Measurements from ENCODE around the gene CEP68. TPM values are rescaled to one million over a fixed set of nuclear protein-coding genes. Genes with fewer than 3 reads are reported as not detected.

Gene CEP68
- total RNA-seq, 1 donor from 2014 or later = 38.3 TPM

GRCh38 chr2:65062843-65063825 is 6.9 kb downstream of the CEP68 start:
- Mint-ChIP-seq H3K4me1 (ENCODE audit: low read depth, unreplicated experiment) (peaks cover 52% of the 10 kb centered on the region), H3K4me3 (ENCODE audit: unreplicated experiment) (peak overlapping the region; percentile 76)
- TF ChIP-seq, protein P1, sequence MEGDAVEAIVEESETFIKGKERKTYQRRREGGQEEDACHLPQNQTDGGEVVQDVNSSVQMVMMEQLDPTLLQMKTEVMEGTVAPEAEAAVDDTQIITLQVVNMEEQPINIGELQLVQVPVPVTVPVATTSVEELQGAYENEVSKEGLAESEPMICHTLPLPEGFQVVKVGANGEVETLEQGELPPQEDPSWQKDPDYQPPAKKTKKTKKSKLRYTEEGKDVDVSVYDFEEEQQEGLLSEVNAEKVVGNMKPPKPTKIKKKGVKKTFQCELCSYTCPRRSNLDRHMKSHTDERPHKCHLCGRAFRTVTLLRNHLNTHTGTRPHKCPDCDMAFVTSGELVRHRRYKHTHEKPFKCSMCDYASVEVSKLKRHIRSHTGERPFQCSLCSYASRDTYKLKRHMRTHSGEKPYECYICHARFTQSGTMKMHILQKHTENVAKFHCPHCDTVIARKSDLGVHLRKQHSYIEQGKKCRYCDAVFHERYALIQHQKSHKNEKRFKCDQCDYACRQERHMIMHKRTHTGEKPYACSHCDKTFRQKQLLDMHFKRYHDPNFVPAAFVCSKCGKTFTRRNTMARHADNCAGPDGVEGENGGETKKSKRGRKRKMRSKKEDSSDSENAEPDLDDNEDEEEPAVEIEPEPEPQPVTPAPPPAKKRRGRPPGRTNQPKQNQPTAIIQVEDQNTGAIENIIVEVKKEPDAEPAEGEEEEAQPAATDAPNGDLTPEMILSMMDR (IDR thresholded peaks at IDR 0.05; ENCODE audit: partially characterized antibody, unreplicated experiment) = no peak

GRCh38 chr2:65064728-65065552 is 8.7 kb downstream of the CEP68 start:
- H3K27ac Mint-ChIP-seq (ENCODE audit: unreplicated experiment) = peak overlapping the region; percentile 85
- TF ChIP-seq, protein P1 (IDR thresholded peaks at IDR 0.05; ENCODE audit: partially characterized antibody, unreplicated experiment) = peak; percentile 70
- peaks cover 8% of the 10 kb centered on the region for H3K27me3 Mint-ChIP-seq (ENCODE audit: unreplicated experiment)
- DNase-seq = peak; percentile 87
- H3K36me3 Mint-ChIP-seq (ENCODE audit: unreplicated experiment) = no peaks in the 10 kb centered on the region
- peaks cover 47% of the 10 kb centered on the region for H3K4me1 Mint-ChIP-seq (ENCODE audit: low read depth, unreplicated experiment)
- peaks cover 13% of the 10 kb centered on the region for H3K9me3 Mint-ChIP-seq (ENCODE audit: unreplicated experiment)
- H3K4me3 Mint-ChIP-seq (ENCODE audit: unreplicated experiment) = peak overlapping the region; percentile 64

More at GRCh38 chr2:65062843-65063825, 6.9 kb downstream of the CEP68 start:
- peaks cover 11% of the 10 kb centered on the region for H3K9me3 Mint-ChIP-seq (ENCODE audit: unreplicated experiment)
- H3K27ac Mint-ChIP-seq (ENCODE audit: unreplicated experiment) = peak overlapping the region; percentile 94
- no peaks in the 10 kb centered on the region for H3K36me3 Mint-ChIP-seq (ENCODE audit: unreplicated experiment)
- no peak for DNase-seq
- peaks cover 8% of the 10 kb centered on the region for H3K27me3 Mint-ChIP-seq (ENCODE audit: unreplicated experiment)

GRCh38 chr2:65067806-65068553 is 11.8 kb downstream of the CEP68 start:
- peaks cover 37% of the 10 kb centered on the region for H3K4me1 Mint-ChIP-seq (ENCODE audit: low read depth, unreplicated experiment)
- peaks cover 8% of the 10 kb centered on the region for H3K27me3 Mint-ChIP-seq (ENCODE audit: unreplicated experiment)
- H3K36me3 Mint-ChIP-seq (ENCODE audit: unreplicated experiment) = no peaks in the 10 kb centered on the region
- H3K4me3 Mint-ChIP-seq (ENCODE audit: unreplicated experiment) = peak overlapping the region; percentile 65
- H3K27ac Mint-ChIP-seq (ENCODE audit: unreplicated experiment) = no peak overlapping the region
- peaks cover 13% of the 10 kb centered on the region for H3K9me3 Mint-ChIP-seq (ENCODE audit: unreplicated experiment)
- TF ChIP-seq, protein P1 (IDR thresholded peaks at IDR 0.05; ENCODE audit: partially characterized antibody, unreplicated experiment) = no peak
- no peak for DNase-seq

DNA sequence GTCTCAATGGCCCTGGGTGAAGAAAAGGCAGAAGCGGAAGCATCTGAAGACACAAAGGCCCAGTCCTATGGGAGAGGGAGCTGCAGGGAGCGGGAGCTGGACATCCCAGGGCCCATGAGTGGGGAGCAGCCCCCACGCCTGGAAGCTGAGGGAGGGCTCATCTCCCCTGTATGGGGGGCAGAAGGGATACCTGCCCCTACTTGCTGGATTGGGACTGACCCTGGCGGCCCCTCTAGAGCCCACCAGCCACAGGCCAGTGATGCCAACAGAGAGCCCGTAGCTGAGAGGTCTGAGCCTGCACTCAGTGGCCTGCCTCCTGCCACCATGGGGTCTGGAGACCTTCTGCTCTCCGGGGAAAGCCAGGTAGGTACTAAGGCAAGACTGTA is 13.2 kb downstream of the CEP68 start:
- no peak for DNase-seq
- H3K27ac Mint-ChIP-seq (ENCODE audit: unreplicated experiment) = no peak overlapping the region
- peaks cover 9% of the 10 kb centered on the region for H3K9me3 Mint-ChIP-seq (ENCODE audit: unreplicated experiment)
- H3K27me3 Mint-ChIP-seq (ENCODE audit: unreplicated experiment) = peaks cover 3% of the 10 kb centered on the region
- H3K4me3 Mint-ChIP-seq (ENCODE audit: unreplicated experiment) = no peak overlapping the region
- TF ChIP-seq, protein P1 (IDR thresholded peaks at IDR 0.05; ENCODE audit: partially characterized antibody, unreplicated experiment) = no peak
- peaks cover 24% of the 10 kb centered on the region for H3K4me1 Mint-ChIP-seq (ENCODE audit: low read depth, unreplicated experiment)
- no peaks in the 10 kb centered on the region for H3K36me3 Mint-ChIP-seq (ENCODE audit: unreplicated experiment)

Data from glutamatergic neuron (in vitro differentiated cells).